A673 (cell line): Measurements from ENCODE around the gene EMP3. TPM values are rescaled to one million over a fixed set of nuclear protein-coding genes. Genes with fewer than 3 reads are reported as not detected.

Source experiments
- BruUV-seq: library from RNA; stranded (reverse); fragments of 400-500 nt; replicated peaks from 2 replicates; lab custom pipeline; 2021; lab: Mats Ljungman, UMichigan
- CTCF ChIA-PET: fragments of 300-600 bp; sonication (Branson Sonifier 250); formaldehyde crosslinking; loops from one replicate; lab custom pipeline; 2022; ENCODE audit warnings: antibody characterized with exemption; lab: Charles Lee
- POLR2A ChIA-PET: fragments of 300-600 bp; sonication (Branson Sonifier 250); formaldehyde crosslinking; loops from one replicate; lab custom pipeline; 2022; ENCODE audit warnings: antibody characterized with exemption; ENCODE audit not compliant: low non-redundant PET; lab: Charles Lee
- DNase-seq: peaks from one replicate; pipeline ENCODE4 v3.0.0-alpha.2; 2015; ENCODE audit warnings: low spot score
- H3K27ac ChIP-seq: fragments of 200-600 bp; sonication (generic); 2 replicates; pipeline ENCODE4 v1.5.1; 2016; ENCODE audit warnings: mixed run types, low read depth, mild to moderate bottlenecking, mixed read lengths, antibody characterized with exemption, low read length; ENCODE audit not compliant: poor library complexity, severe bottlenecking
- H3K27me3 ChIP-seq: fragments of 200-600 bp; sonication (generic); replicated peaks from 2 replicates; pipeline ENCODE4 v1.6.1; 2017; ENCODE audit warnings: mixed run types, low read depth, mild to moderate bottlenecking, mixed read lengths, antibody characterized with exemption, low read length; ENCODE audit not compliant: insufficient read depth, poor library complexity
- H3K36me3 ChIP-seq: fragments of 200-600 bp; sonication (generic); 2 replicates; pipeline ENCODE4 v1.6.1; 2016; ENCODE audit warnings: mixed run types, mild to moderate bottlenecking, mixed read lengths, antibody characterized with exemption, low read length; ENCODE audit not compliant: insufficient read depth, poor library complexity, severe bottlenecking
- H3K4me1 ChIP-seq: fragments of 200-600 bp; sonication (generic); 2 replicates; pipeline ENCODE4 v1.6.1; 2017; ENCODE audit warnings: mixed run types, mild to moderate bottlenecking, mixed read lengths, antibody characterized with exemption, low read length; ENCODE audit not compliant: insufficient read depth, poor library complexity, severe bottlenecking
- H3K4me3 ChIP-seq: fragments of 200-600 bp; sonication (generic); 2 replicates; pipeline ENCODE4 v1.5.1; 2016; ENCODE audit warnings: low read depth, mixed run types, mild to moderate bottlenecking, mixed read lengths, low read length; ENCODE audit not compliant: poor library complexity, severe bottlenecking
- H3K9me3 ChIP-seq: fragments of 200-600 bp; sonication (generic); 2 replicates; pipeline ENCODE4 v1.6.1; 2016; ENCODE audit warnings: mixed run types, low read depth, mild to moderate bottlenecking, mixed read lengths, antibody characterized with exemption, low read length; ENCODE audit not compliant: poor library complexity, severe bottlenecking
- EZH2 ChIP-seq: fragments of 200-600 bp; sonication (generic); IDR thresholded peaks from 2 replicates; pipeline ENCODE4 v1.6.1; 2017; ENCODE audit warnings: borderline replicate concordance, low read depth, mild to moderate bottlenecking, mixed read lengths, antibody characterized with exemption, low read length; ENCODE audit not compliant: poor library complexity, severe bottlenecking
- intact Hi-C: fragments of 100-400 bp; cut with micrococcal nuclease; formaldehyde crosslinking; loops from one replicate; pipeline ENCODE4 v1.10.0; 2022; ENCODE audit not compliant: unreplicated experiment
- total RNA-seq: library from RNA; stranded (reverse); gene quantifications from 2 replicates; pipeline ENCODE4 v1.2.3, GENCODE V29; 2021
- TF ChIP-seq, protein P1 (sequence below): fragments of 300-800, 200-600 bp; sonication (generic); conservative IDR thresholded peaks from 2 replicates; pipeline ENCODE4 v1.5.1; 2017; ENCODE audit warnings: low read depth, mild to moderate bottlenecking, antibody characterized with exemption, low read length, moderate library complexity, mixed read lengths

EMP3 gene
- total RNA-seq, 1 experiment from 2014 or later, result 187 TPM

DNA sequence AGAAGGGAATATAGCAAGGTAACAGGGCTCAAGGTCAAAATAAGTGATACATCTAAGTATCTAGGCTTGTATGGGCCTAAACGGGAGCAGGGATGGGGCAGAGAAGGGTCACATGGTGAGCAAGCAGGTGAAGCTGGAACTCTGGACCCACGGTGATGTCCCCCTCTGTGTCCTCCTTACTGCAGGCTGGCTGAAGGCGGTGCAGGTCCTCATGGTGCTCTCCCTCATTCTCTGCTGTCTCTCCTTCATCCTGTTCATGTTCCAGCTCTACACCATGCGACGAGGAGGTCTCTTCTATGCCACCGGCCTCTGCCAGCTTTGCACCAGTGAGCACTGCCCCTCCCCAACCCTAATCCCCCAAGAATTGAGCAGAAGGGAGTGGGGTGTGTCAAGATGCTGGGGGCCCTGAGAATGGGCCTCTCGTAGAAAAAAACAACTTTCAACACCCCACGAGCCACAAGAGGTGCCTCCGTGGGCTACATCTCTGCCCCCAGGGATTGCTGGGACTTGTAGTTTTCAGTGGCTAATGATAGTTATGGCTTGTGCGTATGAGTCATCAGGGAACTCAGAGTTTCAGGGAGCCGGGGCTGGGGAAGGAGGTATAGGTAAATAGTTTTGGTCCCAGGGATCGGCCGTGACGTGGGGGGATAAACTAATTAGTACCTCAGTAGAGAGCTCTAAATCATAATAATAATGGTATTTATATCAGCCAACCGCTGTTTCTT is 4.0 kb downstream of the EMP3 start:
- no peak for TF ChIP-seq EZH2
- TF ChIP-seq, protein P1, sequence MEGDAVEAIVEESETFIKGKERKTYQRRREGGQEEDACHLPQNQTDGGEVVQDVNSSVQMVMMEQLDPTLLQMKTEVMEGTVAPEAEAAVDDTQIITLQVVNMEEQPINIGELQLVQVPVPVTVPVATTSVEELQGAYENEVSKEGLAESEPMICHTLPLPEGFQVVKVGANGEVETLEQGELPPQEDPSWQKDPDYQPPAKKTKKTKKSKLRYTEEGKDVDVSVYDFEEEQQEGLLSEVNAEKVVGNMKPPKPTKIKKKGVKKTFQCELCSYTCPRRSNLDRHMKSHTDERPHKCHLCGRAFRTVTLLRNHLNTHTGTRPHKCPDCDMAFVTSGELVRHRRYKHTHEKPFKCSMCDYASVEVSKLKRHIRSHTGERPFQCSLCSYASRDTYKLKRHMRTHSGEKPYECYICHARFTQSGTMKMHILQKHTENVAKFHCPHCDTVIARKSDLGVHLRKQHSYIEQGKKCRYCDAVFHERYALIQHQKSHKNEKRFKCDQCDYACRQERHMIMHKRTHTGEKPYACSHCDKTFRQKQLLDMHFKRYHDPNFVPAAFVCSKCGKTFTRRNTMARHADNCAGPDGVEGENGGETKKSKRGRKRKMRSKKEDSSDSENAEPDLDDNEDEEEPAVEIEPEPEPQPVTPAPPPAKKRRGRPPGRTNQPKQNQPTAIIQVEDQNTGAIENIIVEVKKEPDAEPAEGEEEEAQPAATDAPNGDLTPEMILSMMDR, result no peak
- DNase-seq, result peak; percentile 64
- intact Hi-C loops, result no loop called here
- H3K36me3 ChIP-seq, result peaks cover 43% of the 10 kb centered on the region
- H3K27ac ChIP-seq, result peak overlapping the region; percentile 14
- POLR2A ChIA-PET, result no interaction called here
- H3K9me3 ChIP-seq, result peaks cover 4% of the 10 kb centered on the region
- CTCF ChIA-PET, result no interaction called here
- H3K27me3 ChIP-seq, result no peaks in the 10 kb centered on the region
- H3K4me1 ChIP-seq, result peaks cover 33% of the 10 kb centered on the region
- no peak overlapping the region for H3K4me3 ChIP-seq
- no TSS peak for BruUV-seq

DNA sequence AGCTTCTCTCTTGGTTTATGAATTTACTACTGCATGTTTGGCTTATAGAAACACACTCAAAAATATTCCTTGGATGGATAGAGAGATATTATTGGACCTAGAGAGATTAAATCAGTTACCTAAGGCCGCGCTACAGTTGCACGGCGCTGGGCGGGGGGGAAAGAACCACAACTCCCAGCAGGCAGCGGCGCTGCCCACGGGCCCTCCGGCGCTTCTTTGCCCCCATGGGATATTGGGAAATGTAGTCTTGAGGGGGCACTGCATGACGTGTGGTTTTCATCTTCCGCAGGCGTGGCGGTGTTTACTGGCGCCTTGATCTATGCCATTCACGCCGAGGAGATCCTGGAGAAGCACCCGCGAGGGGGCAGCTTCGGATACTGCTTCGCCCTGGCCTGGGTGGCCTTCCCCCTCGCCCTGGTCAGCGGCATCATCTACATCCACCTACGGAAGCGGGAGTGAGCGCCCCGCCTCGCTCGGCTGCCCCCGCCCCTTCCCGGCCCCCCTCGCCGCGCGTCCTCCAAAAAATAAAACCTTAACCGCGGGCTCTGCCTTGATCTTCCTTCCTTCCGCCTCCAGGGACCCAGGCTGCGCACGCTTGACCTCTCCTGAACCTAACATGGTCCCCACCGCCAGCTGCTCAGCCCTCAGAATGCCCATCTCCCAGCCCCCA is 4.8 kb downstream of the EMP3 start:
- no TSS peak for BruUV-seq
- Histone ChIP-seq H3K9me3 (peaks cover 4% of the 10 kb centered on the region), H3K27ac (no peak overlapping the region), H3K4me1 (peaks cover 26% of the 10 kb centered on the region), H3K4me3 (no peak overlapping the region), H3K36me3 (peaks cover 43% of the 10 kb centered on the region), H3K27me3 (no peaks in the 10 kb centered on the region)
- intact Hi-C loops, result loop anchor here (5.0 kb wide), 1 partner anchor 58 kb away; the partner anchor contains the start of gene ZNF114
- POLR2A ChIA-PET, result no interaction called here
- TF ChIP-seq EZH2, result no peak
- TF ChIP-seq, protein P1, result no peak
- CTCF ChIA-PET, result no interaction called here
- no peak for DNase-seq

DNA sequence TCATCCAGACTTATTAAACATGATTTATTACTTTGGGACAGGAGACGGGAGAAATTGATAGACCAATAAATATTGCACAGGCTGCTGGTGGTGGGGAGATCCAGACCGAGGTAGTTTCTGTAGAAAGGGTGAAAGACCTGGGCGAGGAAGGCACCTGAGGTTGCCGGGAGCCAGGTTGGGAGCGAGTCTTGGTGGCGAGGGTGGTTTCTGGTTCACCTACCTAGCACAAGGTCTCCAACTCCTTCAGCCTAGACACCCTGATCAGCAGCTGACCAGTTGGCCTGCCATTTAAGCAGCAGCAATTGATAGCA is 7.0 kb downstream of the EMP3 start:
- ChIA-PET POLR2A (interaction anchor here (0.6 kb wide), 1 partner anchor 252 kb away, joined by 4 read pairs; no protein-coding TSS in a partner anchor), CTCF (interaction anchor here (2.0 to 2.4 kb wide), 4 partner anchors 11 to 59 kb away, joined by 9 to 29 read pairs (median 18); partner anchors contain the start of gene KDELR1)
- Histone ChIP-seq H3K27ac (peak overlapping the region; percentile 77), H3K27me3 (no peaks in the 10 kb centered on the region), H3K36me3 (peaks cover 43% of the 10 kb centered on the region), H3K4me3 (peak overlapping the region; percentile 11), H3K4me1 (peaks cover 15% of the 10 kb centered on the region), H3K9me3 (peaks cover 4% of the 10 kb centered on the region)
- TF ChIP-seq, protein P1, result no peak
- no peak for TF ChIP-seq EZH2
- DNase-seq, result no peak
- intact Hi-C loops, result loop anchor here (5.0 kb wide), 1 partner anchor 60 kb away; the partner anchor contains the start of gene ZNF114
- no TSS peak for BruUV-seq
